Neural crest cell (in vitro differentiated cells): Measurements from ENCODE around the gene CACNA2D3. TPM values are rescaled to one million over a fixed set of nuclear protein-coding genes. Genes with fewer than 3 reads are reported as not detected.

Experiments
- DNase-seq: peaks from one replicate; pipeline ENCODE4 v3.0.0; 2021; ENCODE audit warnings: low read depth, mixed read lengths, low spot score
- H3K27ac Mint-ChIP-seq: one replicate; pipeline ENCODE4 v1.8.0; 2021; ENCODE audit warnings: mild to moderate bottlenecking, mixed read lengths; ENCODE audit not compliant: unreplicated experiment
- H3K27me3 Mint-ChIP-seq: 2 replicates; pipeline ENCODE4 v1.8.0; 2021; ENCODE audit warnings: low read depth, mild to moderate bottlenecking, mixed read lengths
- H3K36me3 Mint-ChIP-seq: 2 replicates; pipeline ENCODE4 v1.8.0; 2021; ENCODE audit warnings: low read depth, mild to moderate bottlenecking, mixed read lengths
- H3K4me1 Mint-ChIP-seq: 2 replicates; pipeline ENCODE4 v1.8.0; 2021; ENCODE audit warnings: mixed read lengths
- H3K4me3 Mint-ChIP-seq: one replicate; pipeline ENCODE4 v1.8.0; 2021; ENCODE audit warnings: mild to moderate bottlenecking, mixed read lengths
- H3K9me3 Mint-ChIP-seq: 2 replicates; pipeline ENCODE4 v1.8.0; 2021; ENCODE audit warnings: mixed read lengths
- CTCF ChIP-seq: fragments of 200-600 bp; sonication (generic); conservative IDR thresholded peaks from 2 replicates; pipeline ENCODE4 v1.5.0; 2021; ENCODE audit warnings: antibody characterized with exemption, mild to moderate bottlenecking
- total RNA-seq: library from RNA; stranded (reverse); gene quantifications from 2 replicates; pipeline ENCODE4 v1.2.1, GENCODE V29; 2021

The CACNA2D3 gene
- total RNA-seq, 1 donor from 2014 or later: 0.82 TPM

- TF ChIP-seq CTCF: no peak
- Mint-ChIP-seq H3K9me3 (peaks cover 4% of the 10 kb centered on the region), H3K36me3 (no peaks in the 10 kb centered on the region), H3K4me3 (no peak overlapping the region), H3K27ac (no peak overlapping the region), H3K4me1 (peaks cover 8% of the 10 kb centered on the region), H3K27me3 (no peaks in the 10 kb centered on the region)
- DNase-seq: no peak
Observed at GRCh38 chr3:54312156-54312899, 190.0 kb downstream of the CACNA2D3 start.

- Mint-ChIP-seq H3K27me3 (no peaks in the 10 kb centered on the region), H3K4me1 (peaks cover 8% of the 10 kb centered on the region), H3K27ac (no peak overlapping the region), H3K36me3 (no peaks in the 10 kb centered on the region), H3K4me3 (no peak overlapping the region), H3K9me3 (peaks cover 4% of the 10 kb centered on the region)
- DNase-seq: no peak
- TF ChIP-seq CTCF: no peak
Observed at GRCh38 chr3:54313418-54313817, 191.1 kb downstream of the CACNA2D3 start.

- H3K36me3 Mint-ChIP-seq: no peaks in the 10 kb centered on the region
- H3K27ac Mint-ChIP-seq: no peak overlapping the region
- peaks cover 13% of the 10 kb centered on the region for H3K4me1 Mint-ChIP-seq
- no peak for TF ChIP-seq CTCF
- no peak for DNase-seq
- H3K4me3 Mint-ChIP-seq: no peak overlapping the region
- no peaks in the 10 kb centered on the region for H3K9me3 Mint-ChIP-seq
- H3K27me3 Mint-ChIP-seq: no peaks in the 10 kb centered on the region
Observed at GRCh38 chr3:54321520-54321919, 199.2 kb downstream of the CACNA2D3 start.

- no peak for TF ChIP-seq CTCF
- Mint-ChIP-seq H3K27me3 (no peaks in the 10 kb centered on the region), H3K27ac (no peak overlapping the region), H3K36me3 (no peaks in the 10 kb centered on the region), H3K4me1 (peaks cover 13% of the 10 kb centered on the region), H3K9me3 (no peaks in the 10 kb centered on the region), H3K4me3 (no peak overlapping the region)
- DNase-seq: no peak
Observed at GRCh38 chr3:54322354-54322753, 200.0 kb downstream of the CACNA2D3 start.

- DNase-seq: no peak
Observed at GRCh38 chr3:54324103-54324502, 201.8 kb downstream of the CACNA2D3 start.

More at GRCh38 chr3:54324103-54324502, 201.8 kb downstream of the CACNA2D3 start:
- no peaks in the 10 kb centered on the region for H3K27me3 Mint-ChIP-seq
- no peak overlapping the region for H3K4me3 Mint-ChIP-seq
- no peaks in the 10 kb centered on the region for H3K9me3 Mint-ChIP-seq
- H3K36me3 Mint-ChIP-seq: no peaks in the 10 kb centered on the region
- H3K27ac Mint-ChIP-seq: no peak overlapping the region
- TF ChIP-seq CTCF: no peak
- H3K4me1 Mint-ChIP-seq: peaks cover 13% of the 10 kb centered on the region
